GM10248 (cell line): Measurements from ENCODE around the gene OLFM4.

Experiments used
- CTCF ChIA-PET: fragments of 300-600 bp; sonication (Branson Sonifier 250); formaldehyde crosslinking; extraction: SDS; loops from one replicate; lab custom pipeline; 2021; ENCODE audit warnings: antibody characterized with exemption; lab: Yijun Ruan, JAX
- POLR2A ChIA-PET: fragments of 350-650 bp; sonication (Branson Sonifier 250); formaldehyde crosslinking; extraction: SDS; loops from one replicate; lab custom pipeline; 2020; ENCODE audit warnings: antibody characterized with exemption; lab: Yijun Ruan, JAX
- DNase-seq: peaks from one replicate; pipeline ENCODE4 v3.0.0; 2012; ENCODE audit errors: extremely low spot score
- TF ChIP-seq, protein P1 (sequence below): IDR thresholded peaks from 2 replicates; pipeline ENCODE4 v1.5.1; 2012; ENCODE audit warnings: mild to moderate bottlenecking, low read depth; ENCODE audit errors: extremely low read depth, missing control alignments, control extremely low read depth

Gene OLFM4

DNA sequence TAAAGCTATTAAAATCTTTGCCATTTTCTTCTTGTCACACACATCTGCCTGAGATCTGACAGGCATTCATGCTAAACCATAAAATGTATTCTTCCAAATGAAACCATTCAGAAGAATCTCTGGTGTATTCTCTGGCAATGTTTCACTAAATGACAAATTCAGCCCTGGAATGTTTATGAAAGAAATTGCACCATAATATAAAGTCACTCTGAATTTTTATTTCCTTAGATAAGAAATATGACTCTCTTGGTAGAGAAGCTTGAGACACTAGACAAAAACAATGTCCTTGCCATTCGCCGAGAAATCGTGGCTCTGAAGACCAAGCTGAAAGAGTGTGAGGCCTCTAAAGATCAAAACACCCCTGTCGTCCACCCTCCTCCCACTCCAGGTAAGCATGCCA is 14.3 kb downstream of the OLFM4 start:
- CTCF ChIA-PET: interaction anchor here (1.4 to 1.9 kb wide), 2 partner anchors 12 to 75 kb away, joined by 4 to 5 read pairs; no protein-coding TSS in a partner anchor
- no peak for DNase-seq
- POLR2A ChIA-PET: no interaction called here
- TF ChIP-seq, protein P1, sequence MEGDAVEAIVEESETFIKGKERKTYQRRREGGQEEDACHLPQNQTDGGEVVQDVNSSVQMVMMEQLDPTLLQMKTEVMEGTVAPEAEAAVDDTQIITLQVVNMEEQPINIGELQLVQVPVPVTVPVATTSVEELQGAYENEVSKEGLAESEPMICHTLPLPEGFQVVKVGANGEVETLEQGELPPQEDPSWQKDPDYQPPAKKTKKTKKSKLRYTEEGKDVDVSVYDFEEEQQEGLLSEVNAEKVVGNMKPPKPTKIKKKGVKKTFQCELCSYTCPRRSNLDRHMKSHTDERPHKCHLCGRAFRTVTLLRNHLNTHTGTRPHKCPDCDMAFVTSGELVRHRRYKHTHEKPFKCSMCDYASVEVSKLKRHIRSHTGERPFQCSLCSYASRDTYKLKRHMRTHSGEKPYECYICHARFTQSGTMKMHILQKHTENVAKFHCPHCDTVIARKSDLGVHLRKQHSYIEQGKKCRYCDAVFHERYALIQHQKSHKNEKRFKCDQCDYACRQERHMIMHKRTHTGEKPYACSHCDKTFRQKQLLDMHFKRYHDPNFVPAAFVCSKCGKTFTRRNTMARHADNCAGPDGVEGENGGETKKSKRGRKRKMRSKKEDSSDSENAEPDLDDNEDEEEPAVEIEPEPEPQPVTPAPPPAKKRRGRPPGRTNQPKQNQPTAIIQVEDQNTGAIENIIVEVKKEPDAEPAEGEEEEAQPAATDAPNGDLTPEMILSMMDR: no peak

DNA sequence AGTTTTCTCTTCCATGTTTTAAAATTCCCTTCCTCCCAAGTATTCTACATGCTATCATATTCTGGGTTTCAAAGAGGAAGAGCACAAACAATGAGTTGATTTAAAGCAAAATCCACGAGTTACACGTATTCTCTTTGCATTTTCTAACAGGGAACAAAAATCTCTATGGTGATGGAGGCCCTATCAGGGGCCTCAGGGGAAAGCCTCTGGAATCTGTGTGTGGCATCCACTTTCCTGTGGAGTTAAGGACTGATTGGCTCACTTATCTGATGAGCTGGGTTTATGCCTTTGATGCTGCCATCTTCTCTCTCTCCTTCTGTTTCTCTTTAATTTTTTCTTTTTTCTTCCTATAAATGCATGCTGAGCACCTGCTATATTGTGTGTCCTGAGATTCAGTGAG is 14.8 kb downstream of the OLFM4 start:
- DNase-seq: no peak
- ChIA-PET POLR2A (no interaction called here), CTCF (interaction anchor here (1.4 to 1.9 kb wide), 2 partner anchors 13 to 75 kb away, joined by 4 to 5 read pairs; no protein-coding TSS in a partner anchor)
- TF ChIP-seq, protein P1: no peak

GRCh38 chr13:53045189-53045588 is 16.6 kb downstream of the OLFM4 start:
- CTCF ChIA-PET: no interaction called here
- POLR2A ChIA-PET: no interaction called here
- no peak for DNase-seq
- TF ChIP-seq, protein P1: no peak

- CTCF ChIA-PET: no interaction called here
- no peak for DNase-seq
- POLR2A ChIA-PET: no interaction called here
- TF ChIP-seq, protein P1: no peak
Observed at GRCh38 chr13:53048880-53049279, 20.3 kb downstream of the OLFM4 start.

- POLR2A ChIA-PET: no interaction called here
- no peak for DNase-seq
- TF ChIP-seq, protein P1: no peak
- CTCF ChIA-PET: no interaction called here
Observed at GRCh38 chr13:53050151-53050550, 21.5 kb downstream of the OLFM4 start.

GRCh38 chr13:53052675-53053074 is 24.1 kb downstream of the OLFM4 start:
- TF ChIP-seq, protein P1: no peak
- DNase-seq: no peak
- POLR2A ChIA-PET: no interaction called here
- CTCF ChIA-PET: interaction anchor here (1.8 to 2.0 kb wide), 2 partner anchors 8 to 20 kb away, joined by 4 to 6 read pairs; no protein-coding TSS in a partner anchor
